GM12872 (cell line): ENCODE results near the gene HLA-DMB.

Source experiments
- TF ChIP-seq, protein P1 (sequence below): IDR thresholded peaks from 3 replicates; pipeline ENCODE4 v1.5.1; 2011; ENCODE audit warnings: low read depth, mild to moderate bottlenecking, low read length, moderate library complexity; ENCODE audit not compliant: insufficient read depth

HLA-DMB gene

DNA sequence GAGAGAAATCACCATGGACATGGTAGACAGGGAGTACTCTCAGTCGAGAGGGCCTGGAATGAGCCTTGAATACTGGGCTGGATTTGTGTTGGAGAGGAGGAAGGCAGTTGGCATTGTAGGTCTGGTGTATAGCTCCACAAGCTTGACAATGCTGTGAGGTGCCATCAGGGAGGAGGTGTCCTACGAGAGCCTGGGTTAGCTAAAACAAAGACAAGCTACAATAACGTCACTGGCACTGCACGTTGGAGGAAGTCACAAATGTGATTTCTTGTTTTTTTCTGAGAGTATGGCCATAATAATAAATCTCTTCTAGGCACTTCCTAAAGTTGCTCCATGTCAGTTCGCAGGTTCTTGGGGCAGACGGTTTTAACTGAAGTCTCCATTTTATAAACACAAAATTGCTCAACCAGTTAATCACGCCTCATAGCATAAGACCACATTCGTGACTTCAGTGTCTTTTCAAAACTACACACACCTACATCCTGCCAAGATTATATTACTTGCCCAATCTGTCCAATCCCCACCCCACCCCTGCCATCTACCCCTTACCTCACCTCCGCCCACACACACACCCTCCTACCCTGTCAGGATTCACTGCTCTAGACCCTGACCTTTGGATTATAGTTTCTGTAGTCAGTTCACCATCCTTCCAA is 4.4 kb upstream of the HLA-DMB start:
- TF ChIP-seq, protein P1, sequence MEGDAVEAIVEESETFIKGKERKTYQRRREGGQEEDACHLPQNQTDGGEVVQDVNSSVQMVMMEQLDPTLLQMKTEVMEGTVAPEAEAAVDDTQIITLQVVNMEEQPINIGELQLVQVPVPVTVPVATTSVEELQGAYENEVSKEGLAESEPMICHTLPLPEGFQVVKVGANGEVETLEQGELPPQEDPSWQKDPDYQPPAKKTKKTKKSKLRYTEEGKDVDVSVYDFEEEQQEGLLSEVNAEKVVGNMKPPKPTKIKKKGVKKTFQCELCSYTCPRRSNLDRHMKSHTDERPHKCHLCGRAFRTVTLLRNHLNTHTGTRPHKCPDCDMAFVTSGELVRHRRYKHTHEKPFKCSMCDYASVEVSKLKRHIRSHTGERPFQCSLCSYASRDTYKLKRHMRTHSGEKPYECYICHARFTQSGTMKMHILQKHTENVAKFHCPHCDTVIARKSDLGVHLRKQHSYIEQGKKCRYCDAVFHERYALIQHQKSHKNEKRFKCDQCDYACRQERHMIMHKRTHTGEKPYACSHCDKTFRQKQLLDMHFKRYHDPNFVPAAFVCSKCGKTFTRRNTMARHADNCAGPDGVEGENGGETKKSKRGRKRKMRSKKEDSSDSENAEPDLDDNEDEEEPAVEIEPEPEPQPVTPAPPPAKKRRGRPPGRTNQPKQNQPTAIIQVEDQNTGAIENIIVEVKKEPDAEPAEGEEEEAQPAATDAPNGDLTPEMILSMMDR, result no peak

DNA sequence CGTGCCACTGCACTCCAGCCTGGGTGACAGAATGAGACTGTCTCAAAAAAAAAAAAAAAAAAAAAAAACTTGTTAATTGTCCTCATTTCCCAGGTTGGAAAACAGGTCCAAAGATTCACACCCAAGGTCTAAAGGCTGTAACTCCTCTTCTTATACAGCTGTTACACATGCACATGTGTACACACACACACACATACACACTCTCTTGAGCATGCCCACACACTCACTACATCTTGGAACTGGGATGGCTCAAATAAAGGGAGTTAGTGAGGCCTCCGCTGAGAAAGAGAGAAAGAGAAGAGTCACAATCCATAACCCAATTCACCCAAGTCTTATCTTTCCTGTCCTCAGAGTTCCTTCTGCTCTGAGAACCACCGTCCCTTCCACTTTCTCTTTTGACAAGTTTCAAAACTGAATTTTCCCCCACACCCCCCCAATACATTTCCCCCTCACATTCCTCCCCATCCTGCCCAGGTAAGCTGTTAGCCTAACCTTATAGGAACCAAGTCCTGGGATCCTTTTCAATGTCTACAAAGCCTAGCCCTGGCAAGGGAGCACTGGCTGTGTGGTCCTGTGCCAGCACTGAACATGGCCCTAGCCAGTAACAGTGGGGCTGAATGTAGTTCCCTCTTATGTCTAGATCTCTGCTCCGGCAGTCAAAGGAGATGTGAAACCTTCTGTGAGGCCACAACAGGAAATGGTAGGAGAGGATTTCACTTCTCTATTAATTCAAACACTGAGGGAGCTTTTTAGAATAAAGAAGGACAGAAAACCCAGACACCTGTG is 3.2 kb upstream of the HLA-DMB start:
- TF ChIP-seq, protein P1, result no peak

DNA sequence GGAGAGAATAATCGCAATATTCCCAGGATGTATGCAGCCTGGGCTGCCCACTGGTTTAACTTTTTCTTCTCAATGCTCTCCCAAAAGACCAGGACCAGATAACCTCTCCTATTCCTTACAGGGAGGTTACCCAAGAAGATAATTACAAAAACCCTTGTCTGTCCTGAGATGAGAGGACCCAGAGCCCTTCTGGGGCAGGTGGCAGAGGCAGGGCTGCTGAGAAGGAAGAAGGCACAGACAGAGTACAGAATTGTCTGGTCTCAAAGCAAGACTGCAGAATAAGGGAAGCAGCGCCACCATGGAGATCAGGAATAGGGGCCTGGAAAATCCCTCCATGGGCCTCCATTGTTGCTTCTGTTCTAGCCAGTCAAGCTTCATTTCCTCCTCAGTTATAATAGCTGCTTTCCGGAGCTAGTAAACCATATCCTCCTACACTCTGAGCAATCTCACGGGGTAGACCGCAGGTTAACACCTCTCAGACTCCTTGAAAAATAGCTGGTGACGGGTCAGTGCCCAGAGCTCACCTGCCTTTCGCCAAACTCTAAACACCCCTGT is 463 bp upstream of the HLA-DMB start:
- TF ChIP-seq, protein P1, result no peak

DNA sequence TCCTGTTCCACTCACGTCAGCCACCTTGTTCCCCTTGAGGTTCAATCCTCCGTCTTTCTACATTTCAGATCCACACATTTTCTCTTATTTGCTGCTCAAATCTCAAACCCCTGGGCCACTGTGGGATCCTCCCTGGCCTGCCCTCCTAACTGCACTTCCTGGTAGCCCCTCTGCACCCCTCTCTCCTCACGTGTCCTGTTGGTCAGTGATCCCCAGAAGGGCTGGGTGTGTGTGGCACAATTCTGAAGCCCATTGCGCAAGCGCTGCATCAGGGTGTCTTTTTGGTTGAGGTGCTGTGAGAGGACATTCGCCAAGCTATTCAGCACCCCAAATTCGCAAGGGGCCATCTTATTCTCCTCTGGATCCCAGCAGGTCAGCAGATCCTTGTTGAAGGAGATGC is 2.3 kb downstream of the HLA-DMB start:
- TF ChIP-seq, protein P1, result no peak

DNA sequence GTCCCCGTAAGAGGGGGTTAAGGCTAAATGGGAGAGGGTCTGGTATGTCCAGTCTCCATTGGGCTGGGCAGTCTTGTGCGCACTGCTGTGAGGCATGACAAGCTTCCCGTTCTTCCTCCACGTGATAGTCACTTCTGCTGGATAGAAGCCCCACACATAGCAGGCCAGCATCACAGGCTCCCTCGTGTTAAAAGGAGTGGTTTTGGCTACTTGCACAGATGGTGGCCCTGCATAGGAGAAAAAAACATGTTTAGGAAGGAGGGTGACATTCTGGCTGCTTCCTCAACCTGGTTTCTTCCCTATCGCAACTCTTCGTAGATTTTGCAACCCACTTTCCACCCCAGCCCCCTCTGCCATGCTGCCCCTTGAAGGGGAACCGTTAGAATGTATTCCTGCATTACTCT is 3.6 kb downstream of the HLA-DMB start:
- TF ChIP-seq, protein P1, result no peak

DNA sequence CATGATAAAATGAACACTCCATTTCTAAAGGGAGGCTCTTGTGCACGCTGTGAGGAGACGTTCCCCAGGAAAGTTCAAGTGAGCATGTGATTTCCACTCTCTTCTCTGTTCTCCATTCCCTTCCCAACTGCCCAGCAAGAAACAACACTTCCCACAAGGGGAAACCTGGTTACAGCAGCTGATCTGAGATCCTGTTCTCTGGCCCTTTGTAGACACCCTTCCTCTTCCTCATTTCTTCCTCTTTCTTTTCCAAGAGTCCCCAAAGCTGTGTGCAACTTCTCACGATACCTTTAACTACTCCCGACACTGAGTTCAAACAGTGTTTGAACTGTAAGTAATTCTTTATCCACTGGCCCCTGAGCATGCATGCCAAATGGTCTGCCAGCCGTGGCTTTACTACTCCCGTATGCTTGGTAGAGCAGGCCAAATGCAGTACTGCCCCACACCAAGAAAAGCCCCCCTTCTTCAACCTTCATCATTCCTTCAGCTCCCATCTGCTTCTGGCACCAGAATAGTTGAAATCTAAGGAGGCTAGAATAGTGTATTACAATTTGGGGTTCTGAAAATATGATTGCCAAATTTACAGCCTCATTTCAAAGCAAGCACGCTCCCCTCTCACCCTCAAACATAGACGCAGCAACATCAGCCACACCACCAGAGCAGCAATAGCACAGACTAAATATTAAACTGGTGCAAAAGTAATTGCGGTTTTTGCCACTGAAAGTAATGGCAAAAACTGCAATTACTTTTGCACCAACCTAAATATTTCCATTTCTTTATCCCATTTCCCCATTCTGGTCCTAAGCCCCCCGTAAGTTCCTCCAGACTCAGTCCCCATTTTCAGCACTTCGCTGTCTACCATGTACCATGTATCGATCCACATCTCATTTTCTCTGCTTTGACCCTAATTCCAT is 4.3 kb downstream of the HLA-DMB start:
- TF ChIP-seq, protein P1, result no peak
